GM21526 (cell line): ENCODE data around the gene PIP5K1C.

ENCODE experiments used
- ATAC-seq: cut with Tn5 transposase; IDR thresholded peaks from one replicate; pipeline ENCODE4 v1.9.1; 2021; ENCODE audit warnings: moderate library complexity; ENCODE audit not compliant: unreplicated experiment, low FRiP score

Gene PIP5K1C

GRCh38 chr19:3700242-3701032, at the start of gene PIP5K1C:
TSS of gene PIP5K1C (minus strand) at chr19:3700468. CDS start at chr19:3700390, 78 bp downstream.
- peak; percentile 70 for ATAC-seq

DNA sequence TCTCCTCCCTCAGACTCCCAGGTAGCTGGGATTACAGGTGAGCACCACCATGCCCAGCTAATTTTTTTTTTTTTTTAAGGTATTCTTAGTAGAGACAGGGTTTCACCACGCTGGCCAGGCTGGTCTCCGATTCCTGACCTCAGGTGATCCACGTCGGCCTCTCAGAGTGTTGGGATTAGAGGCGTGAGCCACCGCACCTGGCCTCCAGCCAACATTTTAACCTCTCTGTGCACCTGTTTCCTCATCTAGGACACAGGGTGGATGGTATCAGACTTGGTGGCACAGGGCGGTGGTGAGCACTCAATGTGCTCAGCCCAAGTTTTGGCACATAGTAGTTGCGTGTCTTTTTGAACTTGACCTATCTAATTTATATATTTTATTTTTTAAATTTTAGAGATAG, 48.7 kb upstream of the PIP5K1C start:
- no peak for ATAC-seq

GRCh38 chr19:3746371-3747056, 46.2 kb upstream of the PIP5K1C start:
- ATAC-seq = no peak

- ATAC-seq = no peak
Observed at GRCh38 chr19:3745363-3746045, 45.2 kb upstream of the PIP5K1C start.

DNA sequence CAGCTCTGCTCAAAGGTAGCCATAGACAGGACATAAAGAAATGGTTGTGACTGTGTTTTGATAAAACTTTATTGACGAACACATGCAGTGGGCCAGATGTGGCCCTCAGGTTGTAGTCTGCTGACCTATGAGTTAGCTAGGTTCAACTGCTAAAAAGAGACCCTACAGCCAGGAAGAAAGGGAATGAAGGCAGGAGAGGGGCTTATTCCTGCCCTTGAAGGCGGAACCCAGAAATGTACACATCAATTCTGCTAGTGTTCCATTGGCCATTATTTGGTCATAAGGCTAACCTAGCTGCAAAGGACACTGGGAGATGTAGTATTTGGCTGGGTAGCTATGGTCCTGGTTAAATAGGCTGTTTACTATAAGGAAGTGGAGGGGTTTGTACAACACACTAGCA, 43.2 kb upstream of the PIP5K1C start:
- no peak for ATAC-seq

DNA sequence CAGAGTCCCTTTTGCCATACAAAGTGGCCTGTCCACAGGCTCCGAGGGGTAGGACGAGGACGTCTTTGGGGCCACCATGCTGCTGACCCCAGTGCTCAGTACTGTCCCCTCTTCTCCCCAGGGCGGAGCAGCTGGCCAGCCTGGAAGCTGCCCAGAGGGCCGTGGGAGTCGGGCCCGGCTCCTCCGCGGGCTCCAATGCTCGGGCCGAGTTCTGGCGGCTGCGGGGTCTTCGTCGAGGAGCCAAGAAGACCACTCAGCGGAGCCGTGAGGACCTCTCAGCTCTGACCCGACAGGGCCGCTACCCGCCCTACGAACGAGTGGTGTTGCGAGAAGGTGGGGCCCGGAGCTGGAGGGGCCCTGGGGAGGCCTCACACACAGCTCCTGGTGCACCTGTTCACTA, 40.2 kb upstream of the PIP5K1C start:
- ATAC-seq = no peak

GRCh38 chr19:3738477-3739220, 38.4 kb upstream of the PIP5K1C start:
- ATAC-seq = no peak

DNA sequence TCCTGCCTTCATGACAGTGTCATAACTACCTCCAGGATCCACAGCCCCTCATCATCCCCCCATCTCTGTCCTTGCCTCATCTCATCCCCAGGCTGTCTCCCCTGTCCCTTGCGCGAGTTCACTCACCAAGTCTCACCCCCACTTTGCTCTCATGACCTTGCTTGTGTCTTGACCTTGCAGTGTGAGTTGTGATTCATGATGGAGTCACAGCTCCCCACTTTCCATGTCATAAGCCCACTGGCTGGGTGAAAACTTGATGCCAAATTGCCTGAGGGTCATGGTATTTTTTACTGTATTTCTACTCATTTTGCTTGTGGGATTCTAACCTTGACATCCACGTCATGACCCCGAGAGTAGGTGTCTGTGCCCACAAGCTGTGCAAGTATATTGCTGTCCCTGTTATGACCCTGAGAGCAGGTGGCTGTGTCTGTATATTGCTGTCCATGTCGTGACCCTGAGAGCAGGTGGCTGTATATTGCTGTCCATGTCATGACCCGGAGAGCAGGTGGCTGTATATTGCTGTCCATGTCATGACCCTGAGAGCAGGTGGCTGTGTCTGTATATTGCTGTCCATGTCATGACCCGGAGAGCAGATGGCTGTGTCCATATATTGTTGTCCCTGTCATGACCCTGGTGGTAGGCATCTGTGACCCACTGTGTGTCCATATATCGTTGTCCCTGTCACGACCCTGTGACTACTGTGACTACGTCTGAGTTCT, 37.4 kb upstream of the PIP5K1C start:
- ATAC-seq = no peak

GRCh38 chr19:3736106-3736724, 35.9 kb upstream of the PIP5K1C start:
- no peak for ATAC-seq

DNA sequence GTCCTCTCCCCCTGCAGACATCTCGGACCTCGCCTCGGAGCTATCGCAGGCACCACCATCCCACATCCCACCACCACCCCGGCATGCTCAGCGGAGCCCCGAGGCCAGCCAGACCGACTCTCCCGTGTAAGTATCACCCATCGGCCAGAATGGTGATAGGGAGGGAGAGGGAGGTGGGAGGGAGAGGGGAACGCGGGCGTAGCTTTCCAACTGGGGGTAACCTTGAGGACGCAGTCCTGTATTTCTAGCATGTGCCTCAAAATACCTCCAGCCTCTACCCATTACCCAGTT, 34.0 kb upstream of the PIP5K1C start:
- ATAC-seq = no peak

DNA sequence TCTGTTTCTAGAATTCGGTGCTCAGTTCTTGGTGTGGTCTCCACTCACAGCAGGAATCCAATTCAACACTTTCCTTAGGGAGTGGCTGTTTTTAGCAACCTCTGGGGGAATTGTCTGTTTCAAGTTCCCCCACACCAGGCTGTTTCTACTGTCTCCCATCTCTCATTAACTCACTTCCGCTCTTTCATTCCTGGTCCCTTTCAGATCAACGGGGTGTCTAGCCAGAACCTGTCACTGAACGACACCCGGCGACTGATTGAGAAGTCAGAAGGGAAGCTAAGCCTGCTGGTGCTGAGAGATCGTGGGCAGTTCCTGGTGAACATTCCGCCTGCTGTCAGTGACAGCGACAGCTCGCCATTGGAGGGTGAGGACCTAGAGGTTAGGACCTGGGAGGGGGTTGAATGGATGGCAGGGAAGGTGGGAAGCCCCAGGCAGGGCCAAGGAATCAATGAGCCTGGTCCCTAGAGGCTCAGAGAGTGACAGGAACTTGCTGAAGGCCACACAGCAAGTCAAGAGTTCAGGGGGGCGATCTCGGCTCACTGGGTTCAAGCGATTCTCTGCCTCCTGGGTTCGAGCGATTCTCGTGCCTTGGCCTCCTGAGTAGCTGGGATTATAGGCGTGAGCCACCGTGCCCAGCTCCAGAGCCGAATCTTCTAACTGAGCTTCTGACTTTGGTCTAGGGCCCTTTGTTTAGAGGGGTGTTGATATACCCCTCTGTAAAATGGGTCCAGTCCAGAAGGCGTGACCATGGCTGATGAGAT, 33.5 kb upstream of the PIP5K1C start:
- no peak for ATAC-seq

DNA sequence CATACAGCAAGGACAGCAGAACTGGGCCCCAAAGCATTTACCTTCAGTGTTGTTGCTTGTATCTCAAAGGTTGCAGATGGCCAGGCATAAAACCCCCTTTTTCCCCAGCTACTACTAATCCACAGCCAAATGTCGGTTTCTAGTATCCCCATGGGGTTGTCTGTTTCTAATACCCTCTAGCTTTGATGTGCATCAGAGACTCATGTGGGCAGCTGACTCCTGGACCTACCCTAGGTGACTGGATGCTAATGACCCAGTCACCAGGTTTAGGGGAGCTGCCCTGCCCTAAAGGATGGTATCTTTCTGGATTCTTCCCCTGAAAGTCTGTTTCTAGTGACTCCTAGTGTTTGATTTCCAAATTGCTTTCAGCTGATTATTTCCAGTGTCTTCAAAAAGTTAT, 31.8 kb upstream of the PIP5K1C start:
- ATAC-seq = no peak

DNA sequence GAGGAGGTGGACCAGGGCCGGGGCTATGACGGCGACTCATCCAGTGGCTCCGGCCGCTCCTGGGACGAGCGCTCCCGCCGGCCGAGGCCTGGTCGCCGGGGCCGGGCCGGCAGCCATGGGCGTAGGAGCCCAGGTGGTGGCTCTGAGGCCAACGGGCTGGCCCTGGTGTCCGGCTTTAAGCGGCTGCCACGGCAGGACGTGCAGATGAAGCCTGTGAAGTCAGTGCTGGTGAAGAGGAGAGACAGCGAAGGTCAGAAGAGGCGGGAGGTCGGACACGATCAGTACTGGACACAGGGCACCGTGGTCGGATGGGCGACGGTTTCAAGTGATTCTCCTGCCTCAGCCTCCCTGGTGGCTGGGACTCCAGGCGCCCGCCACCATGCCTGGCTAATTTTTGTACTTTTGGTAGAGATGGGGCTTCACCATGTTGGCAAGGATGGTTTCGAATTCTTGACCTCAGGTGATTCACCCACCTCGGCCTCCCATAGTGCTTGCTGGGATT, 30.2 kb upstream of the PIP5K1C start:
- ATAC-seq = no peak

- ATAC-seq = no peak
Observed at GRCh38 chr19:3725640-3726310, 25.5 kb upstream of the PIP5K1C start.

- no peak for ATAC-seq
Observed at GRCh38 chr19:3725121-3725520, 24.9 kb upstream of the PIP5K1C start.

GRCh38 chr19:3723883-3724282, 23.6 kb upstream of the PIP5K1C start:
- ATAC-seq = no peak

DNA sequence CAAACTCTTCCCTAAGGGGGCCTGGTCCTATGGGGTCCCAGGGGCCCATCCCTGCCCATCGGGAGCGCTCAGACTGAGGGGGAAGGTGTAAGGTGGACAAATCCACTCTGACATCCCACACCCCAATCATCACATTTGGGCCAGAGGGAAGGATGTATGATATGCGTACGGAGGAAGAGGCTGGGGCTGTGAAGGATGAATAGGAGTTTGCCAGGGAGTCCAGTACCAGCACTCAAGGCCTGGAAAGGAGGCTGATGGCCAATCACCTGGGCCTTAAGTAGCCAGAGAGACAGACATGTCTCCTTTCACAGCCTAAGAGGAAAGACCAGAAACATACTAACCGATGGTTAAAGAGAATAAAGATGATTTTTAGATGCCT, 22.8 kb upstream of the PIP5K1C start:
- no peak for ATAC-seq

DNA sequence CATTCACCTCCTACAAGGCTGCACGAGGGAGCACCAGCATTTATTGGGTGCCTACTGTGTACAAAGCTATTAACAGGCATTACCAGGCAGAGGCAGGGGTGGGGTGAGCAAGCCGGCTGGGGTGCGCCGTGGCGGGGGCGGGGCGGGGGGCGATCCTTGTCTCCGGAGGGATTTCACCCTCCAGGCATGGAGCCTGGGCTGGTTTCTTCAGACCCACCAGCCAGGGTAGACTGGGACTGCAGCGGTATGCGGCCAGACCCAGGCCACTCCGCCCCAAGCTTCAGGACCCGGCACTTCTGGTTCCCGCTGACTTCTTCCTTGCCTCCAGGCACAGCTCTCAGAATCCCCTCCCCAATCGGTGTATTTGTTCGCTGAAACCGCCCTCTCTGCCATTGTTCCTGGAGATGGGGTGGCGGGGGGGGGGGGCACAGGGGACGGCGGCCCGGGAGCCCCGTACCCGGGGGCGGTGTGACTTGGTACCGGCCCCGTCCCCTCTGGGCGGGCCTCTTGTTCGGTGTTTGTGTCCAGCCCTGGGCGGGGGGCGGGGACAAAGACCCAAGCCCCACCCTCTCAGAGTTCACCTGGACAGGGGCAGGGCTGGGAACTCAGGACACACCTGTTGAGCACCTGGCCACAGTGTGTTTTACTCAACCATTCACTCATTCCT, 22.3 kb upstream of the PIP5K1C start:
- no peak for ATAC-seq
